Endothelial cell of umbilical vein (primary cell): ENCODE data around the gene ANKRD34C. TPM values are rescaled to one million over a fixed set of nuclear protein-coding genes. Genes with fewer than 3 reads are reported as not detected.

ENCODE experiments used
- BruUV-seq: library from RNA; stranded (reverse); fragments of 400-500 nt; replicated peaks from 2 replicates; lab custom pipeline; 2021; lab: Mats Ljungman, UMichigan
- CTCF ChIA-PET: fragments of 300-600, 350-600 bp; sonication (Branson Sonifier 250); formaldehyde crosslinking; loops from one replicate; lab custom pipeline; 2021; ENCODE audit warnings: antibody characterized with exemption, inconsistent platforms; lab: Charles Lee
- POLR2A ChIA-PET: fragments of 300-600, 350-600 bp; sonication (Branson Sonifier 250); formaldehyde crosslinking; loops from one replicate; lab custom pipeline; 2021; ENCODE audit warnings: antibody characterized with exemption, inconsistent platforms; lab: Charles Lee
- DNase-seq: peaks from one replicate; pipeline ENCODE4 v3.0.0-alpha.2; 2011; ENCODE audit warnings: low read depth, low spot score
- FAIRE-seq: peaks from 2 replicates; lab custom pipeline; 2011; peaks lifted over from hg19 to GRCh38; lab: Jason Lieb, UNC
- H2AFZ ChIP-seq: 2 replicates; pipeline ENCODE4 v1.6.0; 2012; ENCODE audit warnings: low read depth, low read length, control low read depth, inconsistent platforms
- H3K27ac ChIP-seq: 2 replicates; pipeline ENCODE4 v1.5.1; 2011; ENCODE audit warnings: low read depth, mild to moderate bottlenecking, control low read depth, low read length, moderate library complexity; ENCODE audit not compliant: insufficient read depth
- H3K27me3 ChIP-seq, 2 experiments: 2 replicates each; pipeline versions ENCODE4 v1.6.0 to v1.6.1; 2011; ENCODE audit warnings: low read length in 2 of 2, mixed read lengths in 1 of 2; ENCODE audit not compliant: control insufficient read depth in 2 of 2, insufficient read depth in 2 of 2
- H3K36me3 ChIP-seq, 2 experiments: 2 replicates in 1 of 2; 3 replicates in 1 of 2; pipeline ENCODE4 v1.5.1; 2011; ENCODE audit warnings: low read length in 2 of 2, mild to moderate bottlenecking in 1 of 2, moderate library complexity in 1 of 2; ENCODE audit not compliant: control insufficient read depth in 2 of 2, insufficient read depth in 2 of 2; ENCODE audit errors: extremely low read depth in 1 of 2
- H3K4me1 ChIP-seq: 3 replicates; pipeline ENCODE4 v1.5.1; 2011; ENCODE audit warnings: mild to moderate bottlenecking, low read length; ENCODE audit not compliant: control insufficient read depth, insufficient read depth; ENCODE audit errors: extremely low read depth
- H3K4me2 ChIP-seq: 2 replicates; pipeline ENCODE4 v1.6.1; 2011; ENCODE audit warnings: low read length, control low read depth, mixed read lengths; ENCODE audit not compliant: insufficient read depth
- H3K4me3 ChIP-seq, 3 experiments: fragments of 200-600 bp in 1 of 3; sonication (generic), shearing (Covaris generic) in 1 of 3; replicated peaks in 1 of 3; 2 replicates each; pipeline ENCODE4 v1.5.1; 2011 to 2016; ENCODE audit warnings: control low read depth in 3 of 3, low read length in 3 of 3, mild to moderate bottlenecking in 2 of 3, inconsistent platforms in 1 of 3, low read depth in 1 of 3, moderate library complexity in 1 of 3; ENCODE audit not compliant: insufficient read depth in 1 of 3
- H3K79me2 ChIP-seq: 2 replicates; pipeline ENCODE4 v1.6.0; 2012; ENCODE audit warnings: low read length, inconsistent platforms; ENCODE audit not compliant: control insufficient read depth, insufficient read depth
- H3K9ac ChIP-seq: replicated peaks from 2 replicates; pipeline ENCODE3; 2011; ENCODE audit warnings: low read length, control low read depth; ENCODE audit not compliant: insufficient read depth; ENCODE audit errors: extremely low read depth
- H3K9me1 ChIP-seq: replicated peaks from 3 replicates; pipeline ENCODE4 v1.6.0; 2011; ENCODE audit warnings: mild to moderate bottlenecking, low read length; ENCODE audit not compliant: control insufficient read depth, insufficient read depth; ENCODE audit errors: extremely low read depth
- H3K9me3 ChIP-seq: replicated peaks from 2 replicates; pipeline ENCODE4 v1.5.1; 2012; ENCODE audit warnings: low read length, inconsistent platforms; ENCODE audit not compliant: control insufficient read depth, insufficient read depth
- H4K20me1 ChIP-seq: replicated peaks from 2 replicates; pipeline ENCODE3; 2011; ENCODE audit warnings: mild to moderate bottlenecking, low read length; ENCODE audit not compliant: control insufficient read depth, insufficient read depth; ENCODE audit errors: extremely low read depth
- EZH2 ChIP-seq: IDR thresholded peaks from 2 replicates; pipeline ENCODE4 v1.6.1; 2012; ENCODE audit warnings: borderline replicate concordance, low read depth, mild to moderate bottlenecking, moderate library complexity, low read length, inconsistent platforms; ENCODE audit not compliant: severe bottlenecking
- FOS ChIP-seq: IDR thresholded peaks from 2 replicates; pipeline ENCODE4 v1.6.1; 2011; ENCODE audit warnings: mild to moderate bottlenecking, low read length, moderate library complexity, borderline replicate concordance; ENCODE audit not compliant: insufficient read depth
- JUN ChIP-seq: IDR thresholded peaks from 2 replicates; pipeline ENCODE4 v1.6.1; 2011; ENCODE audit warnings: borderline replicate concordance, low read depth; ENCODE audit not compliant: insufficient read length, insufficient read depth
- MAX ChIP-seq: IDR thresholded peaks from 2 replicates; pipeline ENCODE4 v1.6.1; 2011; ENCODE audit not compliant: insufficient read depth, insufficient read length
- MYC ChIP-seq: IDR thresholded peaks from one replicate; pipeline ENCODE4 v1.6.1; 2011; ENCODE audit warnings: mild to moderate bottlenecking, low read depth, low read length
- POLR2AphosphoS5 ChIP-seq: IDR thresholded peaks from 2 replicates; pipeline ENCODE4 v1.6.1; 2012; ENCODE audit warnings: low read depth, mild to moderate bottlenecking, control low read depth, low read length, moderate library complexity; ENCODE audit not compliant: insufficient read depth
- dilution Hi-C: fragments of 300-500 bp; cut with MboI; formaldehyde crosslinking; loops from one replicate; pipeline ENCODE4 v1.15.0; 2019; ENCODE audit warnings: low sequenced_read_pairs; ENCODE audit not compliant: extremely low pct_ligation_motif_present
- intact Hi-C: fragments of 100-400 bp; cut with micrococcal nuclease; formaldehyde crosslinking; loops from one replicate; pipeline ENCODE4 v1.10.0; 2022
- polyA plus RNA-seq, 4 experiments: library from polyadenylated mRNA; depleted of rRNA in 3 of 4; stranded (reverse) in 3 of 4; unstranded in 1 of 4; fragments of >200 nt; gene quantifications; 2 replicates each; pipeline versions ENCODE4 v1.2.1 to v1.2.3, GENCODE V29; 2011 to 2012; ENCODE audit warnings: missing spikeins in 1 of 4
- total RNA-seq: library from RNA; stranded (reverse); gene quantifications from 2 replicates; pipeline ENCODE4 v1.2.3, GENCODE V29; 2021
- TF ChIP-seq, protein P1 (sequence below), 2 donors: IDR thresholded peaks; 1 replicate in 1 of 2; 2 replicates in 1 of 2; pipeline ENCODE4 v1.5.1; 2011; ENCODE audit warnings: low read length in 2 of 2, mild to moderate bottlenecking in 2 of 2, moderate library complexity in 2 of 2, control low read depth in 1 of 2, inconsistent platforms in 1 of 2, low read depth in 1 of 2; ENCODE audit not compliant: insufficient read depth in 1 of 2; ENCODE audit errors: extremely low read depth in 1 of 2

ANKRD34C gene
- total and polyA plus RNA-seq, 2 donors (not counting 3 experiments of a cell fraction or from before 2014, with no cell fraction given) = not detected

GRCh38 chr15:79329171-79329611 is 46.7 kb downstream of the ANKRD34C start:
- H2AFZ ChIP-seq = peak overlapping the region; percentile 8
- no peaks in the 10 kb centered on the region for H3K9me3 ChIP-seq
- peak overlapping the region; percentile 3 for H3K9ac ChIP-seq
- peak overlapping the region; percentile 78 for H3K27ac ChIP-seq
- peaks cover 10% of the 10 kb centered on the region for H3K4me1 ChIP-seq
- no peaks in the 10 kb centered on the region for H3K9me1 ChIP-seq
- no peak overlapping the region for H3K4me2 ChIP-seq
- peaks cover 0 to 3% of the 10 kb centered on the region in 2 experiments for H3K36me3 ChIP-seq
- DNase-seq (peak; percentile 84), FAIRE-seq (peak; percentile 80)
- POLR2A ChIA-PET = interaction anchor here (0.6 kb wide), 1 partner anchor 538 kb away, joined by 4 read pairs; no protein-coding TSS in a partner anchor
- CTCF ChIA-PET = interaction anchor here (0.7 to 2.5 kb wide), 4 partner anchors 11 to 524 kb away, joined by 3 to 23 read pairs (median 4); partner anchors contain the start of gene TMED3
- TF ChIP-seq, protein P1, sequence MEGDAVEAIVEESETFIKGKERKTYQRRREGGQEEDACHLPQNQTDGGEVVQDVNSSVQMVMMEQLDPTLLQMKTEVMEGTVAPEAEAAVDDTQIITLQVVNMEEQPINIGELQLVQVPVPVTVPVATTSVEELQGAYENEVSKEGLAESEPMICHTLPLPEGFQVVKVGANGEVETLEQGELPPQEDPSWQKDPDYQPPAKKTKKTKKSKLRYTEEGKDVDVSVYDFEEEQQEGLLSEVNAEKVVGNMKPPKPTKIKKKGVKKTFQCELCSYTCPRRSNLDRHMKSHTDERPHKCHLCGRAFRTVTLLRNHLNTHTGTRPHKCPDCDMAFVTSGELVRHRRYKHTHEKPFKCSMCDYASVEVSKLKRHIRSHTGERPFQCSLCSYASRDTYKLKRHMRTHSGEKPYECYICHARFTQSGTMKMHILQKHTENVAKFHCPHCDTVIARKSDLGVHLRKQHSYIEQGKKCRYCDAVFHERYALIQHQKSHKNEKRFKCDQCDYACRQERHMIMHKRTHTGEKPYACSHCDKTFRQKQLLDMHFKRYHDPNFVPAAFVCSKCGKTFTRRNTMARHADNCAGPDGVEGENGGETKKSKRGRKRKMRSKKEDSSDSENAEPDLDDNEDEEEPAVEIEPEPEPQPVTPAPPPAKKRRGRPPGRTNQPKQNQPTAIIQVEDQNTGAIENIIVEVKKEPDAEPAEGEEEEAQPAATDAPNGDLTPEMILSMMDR (IDR thresholded peaks at IDR 0.05; ENCODE audit: extremely low read depth in 1 of 2, insufficient read depth in 1 of 2, low read depth in 1 of 2, low read length in 2 of 2) = no peak
- TF ChIP-seq EZH2 (no peak), FOS (peak; percentile 66), POLR2AphosphoS5 (no peak), MAX (no peak), JUN (peak; percentile 25), MYC (no peak)
- no peaks in the 10 kb centered on the region for H4K20me1 ChIP-seq
- dilution Hi-C loops = no loop called here
- no peak overlapping the region for H3K4me3 ChIP-seq
- H3K27me3 ChIP-seq = no peaks in the 10 kb centered on the region
- intact Hi-C loops = loop anchor here (2.0 kb wide), 1 partner anchor 18 kb away; the partner anchor contains the start of gene TMED3
- BruUV-seq = no TSS peak
- H3K79me2 ChIP-seq = peaks cover 3% of the 10 kb centered on the region

Other genes with a start within 250 kb of the ANKRD34C start
- not detected in 2 replicates for gene RASGRF1, start 191.9 kb upstream of the ANKRD34C start, total RNA-seq
- gene RASGRF1, start 191.9 kb upstream of the ANKRD34C start, polyA plus RNA-seq = 0.04 and 0.11 TPM in 2 replicates
- gene TMED3, start 28.4 kb downstream of the ANKRD34C start, total RNA-seq = 105 and 114 TPM in 2 replicates
- gene TMED3, start 28.4 kb downstream of the ANKRD34C start, polyA plus RNA-seq = 284 and 322 TPM in 2 replicates
- gene MINAR1, start 149.6 kb downstream of the ANKRD34C start, total RNA-seq = 0.93 and 1.3 TPM in 2 replicates
- gene MINAR1, start 149.6 kb downstream of the ANKRD34C start, polyA plus RNA-seq = 0.33 TPM in 2 replicates